H1 (cell line): ENCODE measurements around the gene ASPHD2. TPM values are rescaled to one million over a fixed set of nuclear protein-coding genes. Genes with fewer than 3 reads are reported as not detected.

Experiments
- BRCA1 ChIP-seq: IDR thresholded peaks from 2 replicates; pipeline ENCODE4 v1.6.1; 2012; ENCODE audit warnings: low read depth, low read length, improper control_type of control experiment
- SIRT6 ChIP-seq: IDR thresholded peaks from one replicate; pipeline ENCODE4 v1.7.1; 2012; ENCODE audit warnings: low read length, inconsistent platforms
- polyA plus RNA-seq, 7 experiments: library from polyadenylated mRNA; depleted of rRNA in 3 of 7; stranded (reverse) in 5 of 7; unstranded in 2 of 7; fragments of >200 nt in 5 of 7; fragments of 200-250 nt in 2 of 7; gene quantifications; 1 replicate in 5 of 7; 2 replicates in 1 of 7; 4 replicates in 1 of 7; pipeline versions ENCODE4 v1.2.1 to v1.2.3, GENCODE V29; 2011 to 2013; ENCODE audit warnings: missing spikeins in 2 of 7, mixed read lengths in 2 of 7
- total RNA-seq: library from RNA; stranded (reverse); fragmentation: NEBNext Ultra II Directional; extraction: Animal tissue kit (Norgen Biotek cat#: 25700); gene quantifications from 2 replicates; pipeline ENCODE4 v1.2.1, GENCODE V29; 2021

ASPHD2 gene
- total and polyA plus RNA-seq, 2 of the 8 experiments (the other 6 are each of a cell fraction or from before 2014, with no cell fraction given), result 7.2 to 11.0 TPM

- TF ChIP-seq BRCA1, result no peak
- TF ChIP-seq SIRT6, result no peak
Observed at GRCh38 chr22:26483439-26484359, 54.6 kb downstream of the ASPHD2 start, which contains the start of the genes HPS4 and SRRD (continued).
